Measurements from ENCODE around the gene RXRA. TPM values are rescaled to one million over a fixed set of nuclear protein-coding genes. Genes with fewer than 3 reads are reported as not detected.

Gene RXRA
- total and polyA plus RNA-seq, 10 of the 15 experiments (the other 5 are each of a cell fraction or from before 2014, with no cell fraction given), result 0.89 to 36.8 (median 11.1) TPM

DNA sequence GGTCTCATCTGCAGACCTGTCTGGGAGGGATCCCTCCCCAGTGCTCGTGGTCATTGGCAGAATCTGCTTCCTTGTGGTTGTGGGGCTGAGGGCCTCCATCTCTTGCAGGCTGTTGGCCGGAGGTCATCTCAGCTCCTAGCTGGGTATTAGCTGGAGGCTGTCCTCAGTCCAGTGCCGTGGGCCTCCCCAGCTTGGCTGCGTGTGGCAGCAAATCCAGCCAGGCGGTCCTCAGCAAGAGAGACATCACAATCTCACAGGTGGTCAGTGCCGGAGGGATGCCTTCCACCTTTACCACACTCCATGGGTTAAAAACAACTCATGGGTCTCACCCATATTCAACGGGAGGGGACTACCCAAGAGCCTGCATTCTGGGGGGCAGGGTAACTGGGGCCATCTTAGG, 155.5 kb downstream of the RXRA start (continued):
- TF ChIP-seq, protein P1, sequence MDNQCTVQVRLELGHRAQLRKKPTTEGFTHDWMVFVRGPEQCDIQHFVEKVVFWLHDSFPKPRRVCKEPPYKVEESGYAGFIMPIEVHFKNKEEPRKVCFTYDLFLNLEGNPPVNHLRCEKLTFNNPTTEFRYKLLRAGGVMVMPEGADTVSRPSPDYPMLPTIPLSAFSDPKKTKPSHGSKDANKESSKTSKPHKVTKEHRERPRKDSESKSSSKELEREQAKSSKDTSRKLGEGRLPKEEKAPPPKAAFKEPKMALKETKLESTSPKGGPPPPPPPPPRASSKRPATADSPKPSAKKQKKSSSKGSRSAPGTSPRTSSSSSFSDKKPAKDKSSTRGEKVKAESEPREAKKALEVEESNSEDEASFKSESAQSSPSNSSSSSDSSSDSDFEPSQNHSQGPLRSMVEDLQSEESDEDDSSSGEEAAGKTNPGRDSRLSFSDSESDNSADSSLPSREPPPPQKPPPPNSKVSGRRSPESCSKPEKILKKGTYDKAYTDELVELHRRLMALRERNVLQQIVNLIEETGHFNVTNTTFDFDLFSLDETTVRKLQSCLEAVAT (IDR thresholded peaks at IDR 0.05), result no peak

DNA sequence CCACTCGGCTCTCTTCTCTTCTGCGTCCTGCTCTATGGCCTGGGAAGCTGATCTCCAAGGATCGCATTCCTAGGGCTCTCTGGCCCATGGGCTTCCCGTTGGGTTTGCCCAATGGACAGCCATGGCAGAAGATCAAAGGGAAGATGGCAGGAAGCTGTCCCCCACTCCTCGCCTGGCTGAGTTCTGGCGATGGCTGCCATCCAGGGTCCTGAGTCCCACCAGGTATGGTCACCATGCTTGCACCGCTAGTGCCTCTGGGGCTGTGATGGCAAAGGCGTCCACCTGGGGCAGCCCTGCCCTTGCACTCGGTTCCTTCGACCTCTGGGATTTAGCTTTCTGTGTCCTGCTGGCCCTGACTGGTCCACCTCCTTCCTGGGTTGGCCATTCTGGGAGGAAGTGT, 156.0 kb downstream of the RXRA start:
- Histone ChIP-seq H3K9me3 (replicated peaks; ENCODE audit: control insufficient read depth, insufficient read depth, low read length) (no peaks in the 10 kb centered on the region), H3K27me3 (replicated peaks in 1 of 2; ENCODE audit: control insufficient read depth in 2 of 2, insufficient read depth in 2 of 2, low read length in 1 of 2) (no peaks in the 10 kb centered on the region; a peak in 2 of 4 replicates), H3K79me2 (ENCODE audit: control insufficient read depth, insufficient read depth, low read length) (no peaks in the 10 kb centered on the region), H3K4me3 (no peak overlapping the region), H3K36me3 (ENCODE audit: control insufficient read depth in 2 of 2, insufficient read depth in 2 of 2, low read length in 1 of 2) (no peaks in the 10 kb centered on the region), H2AFZ (ENCODE audit: control insufficient read depth, low read depth, low read length) (no peak overlapping the region), H3K27ac (ENCODE audit: control insufficient read depth, insufficient read depth) (no peak overlapping the region), H3K4me2 (ENCODE audit: control insufficient read depth, insufficient read depth) (no peak overlapping the region), H4K20me1 (ENCODE audit: control insufficient read depth, insufficient read depth) (no peaks in the 10 kb centered on the region), H3K9ac (ENCODE audit: control insufficient read depth, insufficient read depth, low read length) (no peak overlapping the region), H3K4me1 (ENCODE audit: control insufficient read depth, insufficient read depth, low read length) (no peaks in the 10 kb centered on the region)
- FAIRE-seq, result no peak
- ChIA-PET POLR2A (no interaction called here), RAD21 (ENCODE audit: unreplicated experiment) (no interaction called here), SMC1A (ENCODE audit: uncharacterized antibody, unreplicated experiment) (no interaction called here), CTCF (no interaction called here)
- intact Hi-C loops (cut with micrococcal nuclease; ENCODE audit: unreplicated experiment) (no loop called here), in situ Hi-C loops (cut with MboI) (no loop called here)
- WGBS (ENCODE audit: insufficient coverage, insufficient replicate concordance, low lambda C conversion rate, missing lambda C conversion rate), result 38% methylated on average over 10 of the region's 10 CpGs
- DNase-seq (ENCODE audit: low read depth, low spot score), result no peak
- ATAC-seq, result no peak
- no TSS peak for BruUV-seq (replicated peaks)
- TF ChIP-seq, protein P2, sequence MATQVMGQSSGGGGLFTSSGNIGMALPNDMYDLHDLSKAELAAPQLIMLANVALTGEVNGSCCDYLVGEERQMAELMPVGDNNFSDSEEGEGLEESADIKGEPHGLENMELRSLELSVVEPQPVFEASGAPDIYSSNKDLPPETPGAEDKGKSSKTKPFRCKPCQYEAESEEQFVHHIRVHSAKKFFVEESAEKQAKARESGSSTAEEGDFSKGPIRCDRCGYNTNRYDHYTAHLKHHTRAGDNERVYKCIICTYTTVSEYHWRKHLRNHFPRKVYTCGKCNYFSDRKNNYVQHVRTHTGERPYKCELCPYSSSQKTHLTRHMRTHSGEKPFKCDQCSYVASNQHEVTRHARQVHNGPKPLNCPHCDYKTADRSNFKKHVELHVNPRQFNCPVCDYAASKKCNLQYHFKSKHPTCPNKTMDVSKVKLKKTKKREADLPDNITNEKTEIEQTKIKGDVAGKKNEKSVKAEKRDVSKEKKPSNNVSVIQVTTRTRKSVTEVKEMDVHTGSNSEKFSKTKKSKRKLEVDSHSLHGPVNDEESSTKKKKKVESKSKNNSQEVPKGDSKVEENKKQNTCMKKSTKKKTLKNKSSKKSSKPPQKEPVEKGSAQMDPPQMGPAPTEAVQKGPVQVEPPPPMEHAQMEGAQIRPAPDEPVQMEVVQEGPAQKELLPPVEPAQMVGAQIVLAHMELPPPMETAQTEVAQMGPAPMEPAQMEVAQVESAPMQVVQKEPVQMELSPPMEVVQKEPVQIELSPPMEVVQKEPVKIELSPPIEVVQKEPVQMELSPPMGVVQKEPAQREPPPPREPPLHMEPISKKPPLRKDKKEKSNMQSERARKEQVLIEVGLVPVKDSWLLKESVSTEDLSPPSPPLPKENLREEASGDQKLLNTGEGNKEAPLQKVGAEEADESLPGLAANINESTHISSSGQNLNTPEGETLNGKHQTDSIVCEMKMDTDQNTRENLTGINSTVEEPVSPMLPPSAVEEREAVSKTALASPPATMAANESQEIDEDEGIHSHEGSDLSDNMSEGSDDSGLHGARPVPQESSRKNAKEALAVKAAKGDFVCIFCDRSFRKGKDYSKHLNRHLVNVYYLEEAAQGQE (IDR thresholded peaks at IDR 0.05; ENCODE audit: low read depth, low read length), result no peak
- no peak for TF ChIP-seq ZNF217 (IDR thresholded peaks at IDR 0.05)
- TF ChIP-seq ZBED1 (IDR thresholded peaks at IDR 0.05; ENCODE audit: borderline replicate concordance), result no peak
- TF ChIP-seq TCF12 (IDR thresholded peaks at IDR 0.05; ENCODE audit: low read depth, low read length), result no peak
- no peak for TF ChIP-seq SUPT20H (IDR thresholded peaks at IDR 0.05; ENCODE audit: borderline replicate concordance, control insufficient read depth, low read depth, low read length)
- TF ChIP-seq CBFB (IDR thresholded peaks at IDR 0.05; ENCODE audit: low read depth), result no peak
- TF ChIP-seq, protein P3, sequence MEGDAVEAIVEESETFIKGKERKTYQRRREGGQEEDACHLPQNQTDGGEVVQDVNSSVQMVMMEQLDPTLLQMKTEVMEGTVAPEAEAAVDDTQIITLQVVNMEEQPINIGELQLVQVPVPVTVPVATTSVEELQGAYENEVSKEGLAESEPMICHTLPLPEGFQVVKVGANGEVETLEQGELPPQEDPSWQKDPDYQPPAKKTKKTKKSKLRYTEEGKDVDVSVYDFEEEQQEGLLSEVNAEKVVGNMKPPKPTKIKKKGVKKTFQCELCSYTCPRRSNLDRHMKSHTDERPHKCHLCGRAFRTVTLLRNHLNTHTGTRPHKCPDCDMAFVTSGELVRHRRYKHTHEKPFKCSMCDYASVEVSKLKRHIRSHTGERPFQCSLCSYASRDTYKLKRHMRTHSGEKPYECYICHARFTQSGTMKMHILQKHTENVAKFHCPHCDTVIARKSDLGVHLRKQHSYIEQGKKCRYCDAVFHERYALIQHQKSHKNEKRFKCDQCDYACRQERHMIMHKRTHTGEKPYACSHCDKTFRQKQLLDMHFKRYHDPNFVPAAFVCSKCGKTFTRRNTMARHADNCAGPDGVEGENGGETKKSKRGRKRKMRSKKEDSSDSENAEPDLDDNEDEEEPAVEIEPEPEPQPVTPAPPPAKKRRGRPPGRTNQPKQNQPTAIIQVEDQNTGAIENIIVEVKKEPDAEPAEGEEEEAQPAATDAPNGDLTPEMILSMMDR (IDR thresholded peaks at IDR 0.05 in 2 of 3, conservative IDR thresholded peaks at IDR 0.05 in 1 of 3; ENCODE audit: control insufficient read depth in 2 of 3, extremely low read depth in 1 of 3, insufficient read depth in 1 of 3, low read depth in 3 of 3, low read length in 3 of 3), result no peak
- TF ChIP-seq, protein P4, sequence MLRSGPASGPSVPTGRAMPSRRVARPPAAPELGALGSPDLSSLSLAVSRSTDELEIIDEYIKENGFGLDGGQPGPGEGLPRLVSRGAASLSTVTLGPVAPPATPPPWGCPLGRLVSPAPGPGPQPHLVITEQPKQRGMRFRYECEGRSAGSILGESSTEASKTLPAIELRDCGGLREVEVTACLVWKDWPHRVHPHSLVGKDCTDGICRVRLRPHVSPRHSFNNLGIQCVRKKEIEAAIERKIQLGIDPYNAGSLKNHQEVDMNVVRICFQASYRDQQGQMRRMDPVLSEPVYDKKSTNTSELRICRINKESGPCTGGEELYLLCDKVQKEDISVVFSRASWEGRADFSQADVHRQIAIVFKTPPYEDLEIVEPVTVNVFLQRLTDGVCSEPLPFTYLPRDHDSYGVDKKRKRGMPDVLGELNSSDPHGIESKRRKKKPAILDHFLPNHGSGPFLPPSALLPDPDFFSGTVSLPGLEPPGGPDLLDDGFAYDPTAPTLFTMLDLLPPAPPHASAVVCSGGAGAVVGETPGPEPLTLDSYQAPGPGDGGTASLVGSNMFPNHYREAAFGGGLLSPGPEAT (IDR thresholded peaks at IDR 0.05; ENCODE audit: low read depth), result no peak
- TF ChIP-seq GABPA (IDR thresholded peaks at IDR 0.05; ENCODE audit: low read depth), result no peak
- no peak for TF ChIP-seq SIX5 (IDR thresholded peaks at IDR 0.05; ENCODE audit: low read depth, low read length, severe bottlenecking)
- no peak for TF ChIP-seq NFIC (IDR thresholded peaks at IDR 0.05; ENCODE audit: low read depth, low read length)
- TF ChIP-seq, protein P1 (IDR thresholded peaks at IDR 0.05), result no peak
- TF ChIP-seq ZNF622 (IDR thresholded peaks at IDR 0.05), result no peak

Measured in GM12878 (cell line).